ENCODE results near the gene CARMIL1.

The CARMIL1 gene

DNA sequence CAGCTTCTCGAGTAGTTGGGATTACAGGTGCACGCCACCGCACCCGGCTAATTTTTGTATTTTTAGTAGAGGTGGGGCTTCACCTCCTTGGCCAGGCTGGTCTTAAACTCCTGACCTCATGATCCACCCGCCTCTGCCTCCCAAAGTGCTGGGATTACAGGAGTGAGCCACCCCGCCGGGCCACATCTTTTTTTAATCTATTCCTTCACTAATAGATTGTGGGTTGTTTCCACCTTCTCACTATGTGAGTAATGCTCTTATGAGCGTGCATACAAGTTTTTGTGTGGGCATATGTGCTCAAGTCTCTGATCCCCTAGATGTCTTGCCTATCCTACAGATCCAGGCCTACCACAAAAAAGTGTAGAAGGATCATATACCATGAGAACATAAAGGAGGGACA lies 30.7 kb downstream of the CARMIL1 start:
- DNase-seq (ENCODE audit: low read depth) = no peak

DNA sequence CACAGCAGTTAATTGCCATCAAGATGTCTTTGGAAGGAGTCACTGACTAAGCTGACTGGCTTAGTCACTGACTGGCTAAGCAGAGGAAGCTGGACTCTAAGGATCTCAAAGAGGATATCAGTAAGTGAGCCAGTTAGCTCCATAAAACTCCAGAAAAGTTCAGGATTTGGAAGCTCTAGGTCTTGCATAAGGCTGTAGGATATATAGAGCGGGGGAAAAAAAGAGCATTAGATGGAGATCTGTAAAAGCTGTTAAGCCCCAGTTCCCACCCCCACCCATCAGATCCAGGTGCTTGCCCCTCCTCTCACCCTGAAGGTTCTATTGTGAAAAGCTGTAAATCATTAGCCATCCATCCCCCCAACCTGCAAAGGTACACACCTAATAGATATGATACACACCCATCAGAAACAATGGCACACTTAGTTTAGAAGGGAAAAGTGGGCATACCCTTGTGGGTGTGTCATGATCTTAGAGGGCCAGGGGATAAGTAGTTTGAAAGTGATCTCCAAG lies 32.2 kb downstream of the CARMIL1 start:
- DNase-seq (ENCODE audit: low read depth) = no peak

DNA sequence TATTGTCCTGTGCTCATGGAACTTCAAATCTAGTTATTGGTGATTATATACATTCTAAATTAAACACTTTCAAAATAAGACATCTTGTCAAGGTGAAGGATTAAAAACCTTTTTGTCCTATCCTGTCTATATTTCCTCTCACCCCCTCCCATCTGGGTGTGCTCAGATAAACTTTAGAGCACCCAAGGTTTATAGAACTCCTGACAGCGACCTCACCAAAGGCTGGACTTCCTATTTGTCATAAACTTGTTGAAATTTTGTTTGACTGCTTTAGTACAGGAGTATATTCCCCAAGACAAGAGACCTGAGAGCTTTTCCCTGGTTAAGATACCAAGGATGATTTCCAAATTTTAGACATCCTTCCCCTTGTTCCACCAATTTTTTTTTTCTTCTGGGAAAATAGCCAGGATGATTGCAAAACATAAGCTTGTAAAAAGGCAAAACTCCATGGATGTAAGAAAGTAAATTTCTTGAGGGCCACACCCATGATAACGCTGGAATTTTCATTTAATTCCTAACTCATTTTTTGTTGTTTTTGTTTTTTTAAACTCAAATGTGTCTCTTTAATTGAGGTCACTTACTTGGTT lies 33.0 kb downstream of the CARMIL1 start:
- no peak for DNase-seq (ENCODE audit: low read depth)

DNA sequence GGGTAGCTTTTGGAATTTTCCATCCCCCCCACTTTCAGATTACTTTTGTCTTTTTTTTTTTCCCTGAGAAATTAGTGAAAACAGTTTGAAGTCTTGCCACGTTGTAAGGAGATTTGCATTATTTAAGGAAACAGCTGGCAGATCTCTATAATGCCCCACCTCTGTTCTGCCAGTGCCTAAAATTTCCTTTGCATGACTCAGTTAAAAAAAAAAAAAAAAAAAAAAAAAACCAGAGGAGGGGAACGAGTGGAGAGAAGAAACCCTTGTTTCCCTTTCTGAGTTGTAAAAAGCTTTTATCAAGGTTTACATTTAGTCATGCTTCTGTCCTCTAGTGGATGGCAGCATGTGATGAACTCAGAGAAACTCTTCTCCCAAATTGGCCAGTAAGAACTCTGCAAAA lies 33.5 kb downstream of the CARMIL1 start:
- no peak for DNase-seq (ENCODE audit: low read depth)

DNA sequence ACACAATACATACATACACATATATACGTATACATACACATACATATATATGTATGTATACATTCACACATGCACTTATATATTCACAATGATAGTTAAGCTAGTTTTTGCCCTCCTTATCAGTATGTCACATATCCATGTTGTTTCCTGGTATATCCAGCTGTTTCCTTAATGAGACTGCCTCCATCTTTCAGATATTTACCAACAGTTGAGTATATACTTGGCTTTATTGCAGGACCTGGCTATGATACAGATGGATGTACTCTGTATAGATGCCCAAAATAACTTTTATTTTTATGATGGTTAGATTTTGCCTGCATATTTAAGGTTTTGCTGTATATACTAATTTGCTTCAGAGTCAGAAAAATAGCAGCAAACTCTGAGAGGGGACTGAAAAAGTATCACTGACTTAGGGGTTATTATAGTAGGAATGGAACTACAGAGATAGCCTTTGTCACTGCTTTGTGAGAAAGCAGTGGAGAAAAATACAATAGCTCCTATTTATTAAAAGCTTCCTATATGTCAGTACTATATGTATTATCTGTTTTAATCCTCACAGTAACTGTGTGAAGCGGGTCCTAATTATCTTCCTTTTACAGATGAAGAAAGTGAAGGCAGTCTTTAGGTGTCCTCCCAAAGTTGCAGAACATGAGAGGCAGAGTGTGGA lies 35.5 kb downstream of the CARMIL1 start:
- no peak for DNase-seq (ENCODE audit: low read depth)

DNA sequence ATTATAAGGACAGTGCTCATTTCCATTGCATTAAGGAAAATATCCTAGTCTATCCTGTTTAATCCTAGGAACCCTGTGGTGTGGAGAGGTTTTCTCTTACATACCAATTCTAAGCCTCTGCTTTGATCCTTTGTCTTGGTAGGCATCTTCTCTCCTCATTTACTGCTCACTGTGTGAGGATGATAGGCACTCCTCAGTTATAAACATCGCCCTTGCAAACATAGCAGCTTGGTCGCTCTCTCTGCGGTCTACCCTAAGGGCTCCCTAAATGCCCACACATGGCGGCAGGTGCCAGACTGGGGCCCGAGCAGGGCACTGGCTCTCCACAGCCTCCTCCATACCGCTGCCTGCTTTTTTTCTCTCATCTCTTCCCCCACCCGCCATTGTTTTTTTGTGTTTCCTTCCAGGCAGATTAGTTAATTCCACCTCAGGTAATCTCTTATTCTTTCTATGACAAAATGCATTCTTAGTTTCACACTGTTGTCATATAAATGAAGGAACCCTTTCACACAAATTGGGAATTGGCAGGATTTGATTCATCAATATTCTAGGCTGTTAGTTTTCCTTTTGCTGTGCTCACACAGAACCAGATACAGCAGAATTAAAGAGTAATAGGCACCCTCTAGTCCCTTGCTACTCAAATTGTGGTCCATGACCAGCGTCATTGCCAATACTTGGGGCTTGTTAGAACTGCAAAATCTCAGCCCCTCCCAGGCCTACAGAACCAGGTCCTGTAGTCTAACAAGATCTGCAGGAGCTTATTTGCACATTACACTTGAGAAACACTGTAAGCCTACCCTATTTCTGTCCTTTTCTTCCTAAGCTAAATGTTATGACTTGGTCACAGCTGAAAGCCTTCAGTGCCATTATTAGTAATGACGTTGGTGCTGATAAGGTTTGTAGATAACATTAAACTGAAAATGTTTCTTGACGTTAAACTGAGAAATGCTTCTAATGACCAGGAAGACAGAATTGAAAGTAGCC lies 36.3 kb downstream of the CARMIL1 start:
- DNase-seq (ENCODE audit: low read depth) = no peak

DNA sequence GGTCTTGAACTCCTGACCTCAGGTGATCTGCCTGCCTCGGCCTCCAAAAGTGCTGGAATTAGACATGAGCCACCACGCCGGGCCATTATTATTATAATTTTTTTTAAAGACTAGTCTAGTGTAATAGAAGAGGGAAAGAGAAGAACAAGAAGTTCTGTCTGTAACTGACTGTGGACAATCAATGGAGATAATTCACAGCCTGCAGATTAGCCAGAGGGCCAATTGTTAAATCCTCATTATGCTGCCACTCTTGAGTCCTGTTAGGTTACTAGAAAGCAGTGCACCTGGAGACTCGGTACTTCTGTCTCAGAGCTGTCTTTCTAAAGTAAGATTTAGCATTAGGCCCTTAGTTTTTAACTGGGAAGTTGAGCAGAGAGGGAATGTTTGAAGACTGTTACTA lies 37.5 kb downstream of the CARMIL1 start:
- DNase-seq (ENCODE audit: low read depth) = no peak

DNA sequence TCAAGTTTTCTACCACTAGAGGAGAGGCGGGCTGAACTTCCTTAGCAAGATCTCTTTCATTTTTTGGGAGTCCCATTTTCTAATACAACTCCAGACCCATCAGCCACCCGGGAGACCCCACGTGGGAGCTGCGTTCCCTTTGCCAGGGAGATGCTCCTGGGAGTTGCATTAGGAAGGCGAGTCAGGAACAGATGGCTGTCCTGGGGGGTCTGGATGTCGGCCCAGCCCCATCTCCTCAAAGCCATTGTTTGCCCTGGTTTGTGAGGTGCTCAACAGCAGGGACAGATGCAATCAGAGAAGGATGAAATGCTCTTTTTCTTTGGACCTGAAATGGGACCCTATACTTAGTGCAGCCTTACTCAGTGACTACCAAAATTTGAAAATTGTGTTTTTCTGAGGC lies 39.4 kb downstream of the CARMIL1 start:
- no peak for DNase-seq (ENCODE audit: low read depth)

DNA sequence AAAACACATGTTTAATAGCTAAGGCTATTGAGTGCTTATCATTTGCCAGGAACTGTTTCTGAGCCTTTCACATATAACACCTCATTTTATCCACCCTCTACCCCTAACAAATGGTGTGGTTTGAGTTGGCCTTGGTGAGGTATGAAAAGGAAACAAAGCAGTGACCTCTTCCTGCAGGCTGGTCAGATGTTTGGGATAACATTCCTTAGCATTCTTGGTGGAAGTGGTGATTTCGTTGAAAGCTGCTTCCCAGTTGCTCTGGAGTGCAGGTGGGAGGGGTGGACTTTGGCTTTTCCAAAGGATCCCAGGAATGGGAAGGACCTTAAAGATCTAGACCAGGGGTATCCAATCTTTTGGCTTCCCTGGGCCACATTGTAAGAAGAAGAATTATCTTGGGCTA lies 41.3 kb downstream of the CARMIL1 start:
- no peak for DNase-seq (ENCODE audit: low read depth)

DNA sequence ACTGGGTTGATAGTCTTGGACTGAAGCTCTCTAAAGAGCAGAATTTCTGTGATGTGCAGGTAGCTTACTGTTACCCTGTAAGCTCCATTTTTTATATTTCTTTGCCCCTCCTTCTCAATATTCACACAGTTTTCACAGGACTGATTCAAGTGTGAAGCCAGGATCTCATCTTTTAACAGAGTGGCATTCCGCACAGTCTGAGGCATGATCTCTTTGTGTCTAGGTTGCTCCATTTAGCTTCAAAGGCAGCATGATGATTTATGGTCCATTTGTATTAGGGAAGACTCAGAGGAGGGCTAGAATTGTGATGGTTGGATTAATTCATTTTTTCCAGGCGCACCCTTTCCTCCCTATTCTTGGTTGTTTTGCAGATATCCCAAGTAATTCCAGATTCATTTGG lies 43.5 kb downstream of the CARMIL1 start:
- DNase-seq (ENCODE audit: low read depth) = no peak

DNA sequence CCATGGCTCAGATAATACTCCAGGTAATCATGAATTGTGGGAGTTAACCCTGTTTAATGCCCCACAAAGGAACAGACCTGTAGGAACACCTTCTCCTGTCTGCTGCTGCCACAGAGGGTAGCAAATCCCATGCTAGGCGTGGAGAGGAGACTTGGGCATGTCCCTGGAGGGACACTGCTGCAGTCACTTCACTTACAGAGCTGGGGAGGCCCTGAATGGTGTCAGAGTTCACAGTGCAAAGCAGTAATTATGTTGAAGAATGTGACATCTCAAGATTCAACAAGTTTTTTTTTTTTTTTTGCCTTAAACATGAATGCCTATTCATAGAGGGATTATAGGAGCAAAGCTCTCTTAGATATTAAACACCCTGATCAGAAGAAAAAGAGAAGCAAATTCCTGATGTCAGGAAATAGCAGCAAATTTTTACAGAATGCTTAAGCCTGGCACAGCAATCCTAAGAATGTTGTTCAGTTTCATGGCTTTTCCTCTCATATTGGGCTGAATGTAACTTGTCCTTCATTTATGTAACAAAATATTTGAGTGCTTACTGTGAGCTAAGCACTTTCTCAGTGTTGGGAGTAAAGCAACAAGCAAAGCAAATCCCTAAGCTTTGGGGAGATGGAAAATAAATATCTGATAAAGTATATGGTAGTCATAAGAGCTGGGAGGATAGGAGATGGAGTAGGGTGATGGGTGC lies 45.0 kb downstream of the CARMIL1 start:
- no peak for DNase-seq (ENCODE audit: low read depth)

DNA sequence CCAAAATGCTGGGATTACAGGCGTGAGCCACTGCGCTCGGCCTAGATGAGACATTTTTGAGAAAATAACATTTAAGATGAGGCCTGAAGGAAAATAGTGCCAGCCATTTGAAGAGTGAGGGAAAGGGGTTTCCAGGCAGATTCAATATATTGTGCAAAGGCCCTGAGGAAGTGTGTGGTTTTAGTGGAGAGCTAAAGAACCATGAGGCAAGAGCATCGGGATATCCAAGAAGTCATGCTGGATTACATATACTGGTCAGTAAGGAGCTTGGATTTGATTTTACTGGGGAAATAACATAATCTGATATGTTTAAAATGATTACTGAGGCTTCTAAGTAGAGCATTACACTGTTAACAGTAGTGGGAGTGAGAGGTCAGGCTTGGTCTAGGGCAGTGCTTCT lies 47.0 kb downstream of the CARMIL1 start:
- no peak for DNase-seq (ENCODE audit: low read depth)

DNA sequence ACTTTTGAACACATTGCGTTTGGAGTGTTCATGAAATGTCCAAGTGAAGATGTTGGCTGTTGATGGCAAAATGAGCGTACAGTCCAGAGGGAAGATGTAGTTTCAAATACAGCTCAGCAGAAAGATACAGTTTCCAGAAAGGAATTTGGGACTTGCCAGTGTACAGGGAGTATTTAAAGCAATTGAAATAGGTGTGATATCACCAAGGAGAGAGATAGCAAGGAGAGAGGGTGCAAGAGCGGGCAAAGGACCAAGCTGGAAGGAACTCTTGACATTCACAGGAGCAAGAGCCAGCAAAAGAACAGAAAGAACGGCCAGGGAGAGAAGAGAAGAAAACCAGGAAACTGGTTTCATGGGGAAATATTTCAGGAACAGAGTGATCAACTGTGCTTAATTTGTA lies 47.8 kb downstream of the CARMIL1 start:
- DNase-seq (ENCODE audit: low read depth) = no peak

DNA sequence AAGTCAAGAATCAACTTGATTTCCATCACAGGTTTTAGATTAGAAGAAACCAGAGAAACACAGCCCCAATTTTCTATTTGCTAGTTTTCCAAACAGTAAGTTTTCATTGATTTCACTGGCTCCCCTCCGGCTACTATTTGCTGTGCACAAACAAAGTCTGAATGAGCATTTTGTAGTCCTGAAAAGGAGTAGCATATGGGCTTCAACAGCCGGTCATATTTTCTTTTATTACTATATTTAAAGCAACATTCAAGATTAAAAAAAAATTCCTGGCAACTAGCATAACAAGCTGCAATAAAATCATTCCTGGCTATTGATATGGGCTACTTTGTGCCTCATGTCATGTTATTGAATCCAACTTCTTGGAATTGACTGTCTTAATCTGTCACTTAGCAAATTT lies 48.3 kb downstream of the CARMIL1 start:
- no peak for DNase-seq (ENCODE audit: low read depth)

DNA sequence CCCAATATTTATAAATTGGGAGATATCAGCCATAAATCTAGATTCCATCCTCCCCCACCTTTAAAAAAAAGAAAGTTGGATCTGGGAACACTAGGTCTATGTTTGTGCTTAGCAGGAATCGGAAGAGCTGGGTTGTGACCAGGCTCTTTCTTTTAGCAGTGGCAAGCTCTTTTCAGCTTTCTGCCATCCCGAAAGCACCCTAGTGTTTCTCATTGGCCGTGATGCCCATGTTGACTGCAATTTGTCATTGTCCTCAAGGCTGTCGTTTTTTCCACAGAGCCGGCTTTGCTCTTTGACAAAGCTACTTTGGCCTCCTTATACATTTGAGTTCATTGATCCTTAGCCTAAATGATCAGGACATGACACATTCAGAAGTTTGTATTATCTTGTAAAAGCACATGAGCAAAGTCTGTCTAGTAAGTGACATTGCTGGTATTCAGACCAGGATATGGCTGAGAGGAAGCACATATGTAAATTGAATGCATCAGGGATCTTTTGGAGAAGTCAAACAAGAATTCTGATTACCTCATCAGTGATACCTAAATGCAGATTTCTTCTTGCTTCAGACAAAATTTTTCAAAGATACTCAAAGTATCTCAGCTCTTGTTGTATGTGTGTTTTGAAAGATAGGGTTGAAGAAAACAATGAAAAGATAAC lies 50.1 kb downstream of the CARMIL1 start:
- no peak for DNase-seq (ENCODE audit: low read depth)

DNA sequence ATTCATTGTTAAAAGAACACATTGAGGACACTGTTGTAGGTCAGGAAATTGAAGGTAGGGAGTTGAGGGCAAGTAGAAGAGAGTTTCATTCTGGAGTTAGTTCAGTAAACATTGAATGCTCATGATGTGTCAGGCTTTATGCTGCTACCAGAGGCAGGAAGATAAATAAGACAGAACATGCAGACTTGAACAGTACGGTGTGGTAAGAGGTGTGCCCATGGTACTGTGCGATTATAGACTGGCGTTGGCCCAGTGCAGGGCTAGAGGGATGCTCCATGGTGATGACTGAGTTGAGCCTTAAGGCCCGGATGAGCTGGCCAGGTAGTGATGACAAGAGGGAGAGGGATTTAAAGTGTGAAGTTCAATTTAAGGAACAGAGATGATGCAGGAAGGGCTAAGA lies 50.8 kb downstream of the CARMIL1 start:
- DNase-seq (ENCODE audit: low read depth) = no peak

DNA sequence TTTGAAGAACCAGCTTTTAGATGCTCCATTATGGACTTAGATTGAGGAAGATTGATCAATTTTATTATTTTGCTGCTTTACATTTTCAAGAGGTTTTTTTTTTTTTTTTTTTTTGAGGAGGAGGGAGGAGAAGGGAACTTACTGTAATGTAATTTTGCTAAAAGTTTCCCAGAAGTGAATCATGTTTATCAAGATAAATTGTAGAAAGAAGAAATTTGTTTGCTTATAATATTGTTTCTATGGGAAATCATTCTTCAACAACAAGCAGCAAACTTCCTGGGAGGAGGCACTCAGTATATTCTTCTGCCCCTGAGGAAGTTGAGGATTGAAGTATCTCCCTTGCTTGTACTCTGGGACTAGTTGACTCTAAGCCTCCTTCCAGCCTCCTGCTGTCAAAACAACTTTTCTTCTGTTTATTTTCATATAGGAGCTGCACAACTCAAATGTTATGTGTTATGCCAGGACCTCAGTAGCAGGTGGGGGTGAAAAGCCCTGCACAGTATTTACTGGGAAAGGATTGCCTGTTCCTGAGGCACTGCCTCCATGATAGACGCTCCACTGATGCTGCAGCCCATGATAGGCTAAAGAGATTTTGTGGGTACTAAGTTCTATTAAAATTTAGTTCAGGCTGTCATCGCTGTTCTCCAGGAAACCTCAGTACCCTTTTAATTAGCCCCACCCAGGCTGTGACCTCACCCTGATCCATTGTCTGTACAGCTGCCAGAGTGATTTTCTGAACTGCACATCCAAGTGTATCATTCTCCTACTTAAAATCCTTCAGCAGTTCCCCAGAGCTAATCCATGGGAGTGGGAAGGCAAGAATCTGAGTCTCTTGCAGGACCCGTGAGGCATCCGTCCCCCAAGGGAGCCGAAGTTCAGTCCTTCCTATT lies 51.9 kb downstream of the CARMIL1 start:
- DNase-seq (ENCODE audit: low read depth) = no peak

DNA sequence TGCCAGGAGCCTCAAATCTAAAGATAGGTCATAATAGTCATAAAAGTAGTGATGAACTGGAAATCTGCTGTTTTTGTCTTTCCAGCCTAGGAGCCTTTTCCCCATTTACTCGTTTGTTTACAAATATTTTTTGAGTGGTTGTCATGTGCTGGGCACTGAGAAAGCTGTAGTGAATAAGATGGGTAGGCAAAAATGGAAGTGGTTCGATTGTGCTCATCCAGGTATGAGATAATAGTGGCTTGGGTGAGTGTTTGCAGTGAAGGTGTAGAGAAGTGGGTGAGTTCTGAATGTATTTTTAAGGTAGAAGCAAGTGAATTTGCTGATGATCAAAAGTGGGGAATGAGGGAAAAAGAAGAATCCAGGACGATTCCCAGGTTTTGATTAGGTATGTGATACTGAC lies 53.0 kb downstream of the CARMIL1 start:
- no peak for DNase-seq (ENCODE audit: low read depth)

DNA sequence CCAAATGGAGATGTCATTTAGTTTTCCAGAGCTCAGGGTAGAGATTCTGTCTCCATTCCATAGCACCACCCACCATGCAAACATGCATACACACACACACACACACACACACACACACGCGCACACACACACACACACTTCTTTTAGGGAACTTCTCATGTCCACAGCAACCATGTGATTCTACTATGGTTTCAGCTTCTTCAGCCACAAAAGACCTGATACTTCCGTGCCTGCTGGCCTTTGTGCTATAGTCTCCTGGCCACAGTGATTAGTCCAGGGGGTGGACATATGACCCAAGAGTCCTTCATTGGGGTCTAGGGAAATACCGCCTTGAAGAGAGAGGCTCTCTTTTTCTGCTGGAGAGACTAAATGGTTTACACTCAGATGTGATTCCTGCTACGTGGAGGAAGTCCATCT lies 53.5 kb downstream of the CARMIL1 start:
- no peak for DNase-seq (ENCODE audit: low read depth)

DNA sequence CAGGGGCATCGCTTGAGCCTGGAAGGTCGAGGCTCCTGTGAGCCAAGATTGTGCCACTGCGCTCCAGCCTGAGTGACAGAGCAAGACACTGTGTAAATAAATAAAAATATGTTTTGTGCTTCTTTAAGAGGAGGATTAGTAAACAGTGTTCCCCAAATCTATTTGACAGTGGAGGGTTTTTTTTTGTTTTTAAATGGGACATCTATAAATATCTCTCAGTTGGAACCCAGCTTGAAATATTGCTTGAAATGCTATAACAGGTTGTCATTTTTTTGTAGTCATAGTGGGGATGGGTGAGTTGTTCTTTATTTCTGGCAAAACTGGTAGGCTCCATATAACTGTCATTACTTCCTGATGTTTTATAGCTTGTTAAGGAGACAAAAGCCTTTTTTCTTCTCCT lies 54.3 kb downstream of the CARMIL1 start:
- DNase-seq (ENCODE audit: low read depth) = no peak

DNA sequence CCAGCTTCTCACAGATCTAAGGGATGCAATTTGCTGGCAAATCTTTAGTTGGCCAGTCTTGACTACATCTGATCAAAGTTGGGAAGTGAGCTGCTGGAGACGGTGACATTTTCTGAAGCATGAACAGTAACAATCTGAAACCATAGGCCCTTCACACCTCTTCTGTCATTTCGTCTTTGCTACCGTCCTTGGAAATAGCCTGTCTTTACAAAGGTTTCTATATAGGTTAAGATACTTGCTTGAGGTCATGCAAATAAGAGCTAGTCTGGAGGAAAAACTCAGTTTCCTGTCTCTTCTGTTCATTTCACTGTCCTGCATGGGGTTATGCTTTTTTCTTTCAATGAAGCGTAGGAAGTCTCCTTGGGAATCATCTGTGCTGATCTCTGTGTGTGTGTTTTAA lies 55.6 kb downstream of the CARMIL1 start:
- no peak for DNase-seq (ENCODE audit: low read depth)

All from stimulated activated CD8-positive, alpha-beta memory T cell treated with anti-CD3 and anti-CD28 coated beads, Interleukin-12 subunit alpha, Interleukin-12 subunit beta, amount 100 ng/mL, for 1 hour (primary cell).